ENCODE data around the gene SPPL2C.

Gene SPPL2C

GRCh38 chr17:45883063-45883462, 38.4 kb downstream of the SPPL2C start:
- no peak for DNase-seq (ENCODE audit: low read depth)

DNA sequence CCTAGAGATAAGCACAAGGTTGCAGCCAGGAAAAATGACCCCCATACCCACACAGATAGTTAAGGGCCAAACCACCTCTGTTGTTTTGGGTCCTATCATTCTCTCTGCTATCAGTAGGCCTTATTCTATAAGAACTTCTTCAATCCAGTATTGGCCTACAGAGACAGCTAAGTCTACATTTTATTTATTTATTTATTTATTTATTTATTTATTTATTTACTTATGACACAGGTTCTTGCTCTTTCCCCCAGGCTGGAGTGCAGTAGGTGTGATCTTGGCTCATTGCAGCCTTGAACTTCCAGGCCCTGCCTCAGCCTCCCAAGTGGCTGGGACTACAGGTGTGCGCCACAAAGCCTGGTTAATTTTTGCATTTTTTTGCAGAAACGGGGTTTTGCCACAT, 42.2 kb downstream of the SPPL2C start:
- DNase-seq (ENCODE audit: low read depth), result no peak

DNA sequence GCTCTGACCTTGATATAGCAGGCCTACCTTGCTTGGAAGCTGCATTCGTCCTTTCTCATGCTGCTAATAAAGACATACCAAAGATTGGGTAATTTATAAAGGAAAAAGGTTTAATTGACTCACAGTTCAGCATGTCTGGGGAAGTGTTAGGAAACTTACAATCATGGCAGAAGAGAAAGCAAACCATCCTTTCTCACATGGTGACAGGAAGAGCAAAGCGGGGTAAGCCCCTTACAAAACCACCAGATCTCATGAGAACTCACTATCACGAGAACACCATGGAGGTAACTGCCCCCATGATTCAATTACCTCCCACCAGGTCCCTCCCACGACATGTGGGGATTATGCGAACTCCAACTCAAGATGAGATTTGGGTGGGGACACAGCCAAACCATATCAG, 43.7 kb downstream of the SPPL2C start:
- DNase-seq (ENCODE audit: low read depth), result no peak

- DNase-seq (ENCODE audit: low read depth), result no peak
These were observed 44.9 kb downstream of the SPPL2C start for GRCh38 chr17:45889579-45889978.

DNA sequence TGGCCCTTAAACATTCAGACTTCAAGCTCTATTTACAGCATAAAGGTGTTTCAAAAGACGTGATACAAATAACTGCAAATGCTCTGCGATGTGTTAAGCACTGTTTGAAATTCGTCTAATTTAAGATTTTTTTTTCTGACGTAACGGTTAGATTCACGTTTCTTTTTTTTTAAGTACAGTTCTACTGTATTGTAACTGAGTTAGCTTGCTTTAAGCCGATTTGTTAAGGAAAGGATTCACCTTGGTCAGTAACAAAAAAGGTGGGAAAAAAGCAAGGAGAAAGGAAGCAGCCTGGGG, 49.0 kb downstream of the SPPL2C start:
- DNase-seq (ENCODE audit: low read depth), result no peak

GRCh38 chr17:45894022-45894784, 49.5 kb downstream of the SPPL2C start, which contains the start of gene MAPT:
Gene MAPT (plus strand): TSS chr17:45894554. CDS start chr17:45962338, 67,784 bp downstream.
- peak; percentile 58 for DNase-seq (ENCODE audit: low read depth)

- DNase-seq (ENCODE audit: low read depth), result no peak
These were observed 50.8 kb downstream of the SPPL2C start for GRCh38 chr17:45895304-45895968.

DNA sequence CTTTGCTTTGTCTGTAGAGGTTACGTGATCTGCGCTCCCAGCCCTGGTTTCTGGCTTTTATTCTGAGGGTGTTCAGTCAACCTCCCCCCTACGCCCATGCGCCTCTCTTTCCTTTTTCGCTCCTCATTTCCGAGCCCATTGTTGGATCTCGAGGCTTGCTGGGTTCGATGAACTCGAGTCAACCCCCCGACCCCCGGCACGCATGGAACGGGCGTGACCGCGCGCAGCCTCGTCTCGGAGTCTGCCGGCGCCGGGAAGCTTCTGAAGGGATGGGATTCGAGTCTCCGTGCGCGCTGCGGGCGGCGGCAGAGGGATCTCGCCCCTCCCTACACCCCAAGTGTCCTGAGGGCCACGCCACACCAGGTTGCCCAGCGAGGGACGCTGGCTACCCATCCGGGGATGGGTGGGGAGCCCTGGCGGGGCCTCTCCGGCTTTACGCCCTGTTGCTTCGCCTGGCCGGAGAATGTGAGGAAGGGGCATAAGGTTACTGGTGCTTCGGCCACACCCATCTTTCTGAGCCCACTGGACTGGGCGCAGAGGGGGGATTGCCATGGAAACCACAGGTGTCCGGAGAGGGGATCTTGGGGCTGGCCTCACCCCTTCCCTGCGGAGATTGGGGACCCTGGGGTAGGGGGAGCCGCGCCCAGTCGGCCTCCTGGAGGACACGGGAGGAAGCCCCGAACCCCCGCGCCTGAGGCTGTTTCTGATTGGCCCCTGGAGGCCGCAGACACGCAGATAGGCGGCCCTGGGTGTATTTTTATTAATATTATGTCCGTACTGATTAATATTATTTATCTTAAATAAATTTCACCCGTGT, 51.5 kb downstream of the SPPL2C start:
- DNase-seq (ENCODE audit: low read depth), result no peak

Measured in T-helper 22 cell (primary cell).